ENCODE measurements around the gene PPP2R3A.
"Not testable (repeated sequence)": the region's sequence is repeated elsewhere in the genome, so short reads cannot be mapped to it uniquely, and the experiment has no call there.

- not testable (repeated sequence) for TF ChIP-seq CTCF, POLR2A (IDR thresholded peaks at IDR 0.05)
Measured at GRCh38 chr3:135935171-135935570, 30.4 kb upstream of the PPP2R3A start.

Data from right lobe of liver (tissue), 4 donors.